GM23338 (cell line): ENCODE results near the gene SRGN. TPM values are rescaled to one million over a fixed set of nuclear protein-coding genes. Genes with fewer than 3 reads are reported as not detected.

Source experiments
- ATAC-seq: fragments of 200-7000 bp; cut with Tn5 transposase; 3 replicates; pipeline ENCODE4 v1.9.1; 2020
- DNase-seq: peaks from one replicate; pipeline ENCODE4 v3.0.0-alpha.2; 2015; ENCODE audit warnings: low spot score
- H2AFZ ChIP-seq: fragments of 200-600 bp; sonication (generic); 2 replicates; pipeline ENCODE4 v1.8.0; 2016; ENCODE audit warnings: antibody characterized with exemption, mild to moderate bottlenecking, moderate library complexity
- H3F3A ChIP-seq: fragments of 200-600 bp; sonication (generic); replicated peaks from 2 replicates; pipeline ENCODE4 v1.8.0; 2017; ENCODE audit warnings: antibody characterized with exemption, mixed run types, low read depth
- H3K27ac ChIP-seq: fragments of 200-600 bp; sonication (generic); 2 replicates; pipeline ENCODE4 v1.6.1; 2016; ENCODE audit warnings: low read depth
- H3K27me3 ChIP-seq: fragments of 200-600 bp; sonication (generic); 2 replicates; pipeline ENCODE4 v1.8.0; 2016; ENCODE audit warnings: mild to moderate bottlenecking, mixed run types, moderate library complexity; ENCODE audit not compliant: insufficient read depth
- H3K36me3 ChIP-seq: fragments of 200-600 bp; sonication (generic); 2 replicates; pipeline ENCODE4 v1.8.0; 2016; ENCODE audit warnings: mild to moderate bottlenecking; ENCODE audit not compliant: insufficient read depth
- H3K4me1 ChIP-seq: fragments of 200-600 bp; sonication (generic); 2 replicates; pipeline ENCODE4 v1.8.0; 2016; ENCODE audit warnings: mild to moderate bottlenecking, moderate library complexity; ENCODE audit not compliant: insufficient read depth
- H3K4me2 ChIP-seq: fragments of 200-600 bp; sonication (generic); 2 replicates; pipeline ENCODE4 v1.7.1; 2017; ENCODE audit warnings: mixed run types
- H3K4me3 ChIP-seq: fragments of 200-600 bp; sonication (generic); 2 replicates; pipeline ENCODE4 v1.6.1; 2016; ENCODE audit warnings: mixed run types
- H3K79me2 ChIP-seq: fragments of 200-600 bp; sonication (generic); replicated peaks from 2 replicates; pipeline ENCODE4 v1.8.0; 2017; ENCODE audit warnings: mild to moderate bottlenecking; ENCODE audit not compliant: insufficient read depth
- H3K9me2 ChIP-seq: fragments of 200-600 bp; sonication (generic); 2 replicates; pipeline ENCODE4 v1.8.0; 2017; ENCODE audit not compliant: insufficient read depth
- H4K20me1 ChIP-seq: fragments of 200-600 bp; sonication (generic); replicated peaks from 2 replicates; pipeline ENCODE4 v1.8.0; 2017; ENCODE audit warnings: mild to moderate bottlenecking; ENCODE audit not compliant: insufficient read depth
- H3K27ac Mint-ChIP-seq: 2 replicates; pipeline ENCODE4 v1.8.0; 2020; ENCODE audit warnings: inconsistent platforms, mild to moderate bottlenecking, moderate library complexity, mixed read lengths
- H3K27me3 Mint-ChIP-seq: 3 replicates; pipeline ENCODE4 v1.8.0; 2022; ENCODE audit warnings: low read depth, mild to moderate bottlenecking, moderate library complexity, mixed read lengths, inconsistent platforms; ENCODE audit not compliant: insufficient read depth, poor library complexity
- H3K36me3 Mint-ChIP-seq: 3 replicates; pipeline ENCODE4 v1.8.0; 2021; ENCODE audit warnings: low read depth, mild to moderate bottlenecking, inconsistent platforms, moderate library complexity, mixed read lengths
- H3K4me1 Mint-ChIP-seq: 3 replicates; pipeline ENCODE4 v1.8.0; 2020; ENCODE audit warnings: mild to moderate bottlenecking, inconsistent platforms, mixed read lengths
- H3K4me3 Mint-ChIP-seq: 3 replicates; pipeline ENCODE4 v1.8.0; 2021; ENCODE audit warnings: moderate library complexity, mild to moderate bottlenecking, inconsistent platforms, mixed read lengths
- H3K9me3 Mint-ChIP-seq: 3 replicates; pipeline ENCODE4 v1.8.0; 2020; ENCODE audit warnings: moderate library complexity, mild to moderate bottlenecking, inconsistent platforms, mixed read lengths
- CREB1 ChIP-seq: fragments of 250-450 bp; sonication (Bioruptor Pico); IDR thresholded peaks from 2 replicates; pipeline ENCODE4 v1.5.0; 2020; ENCODE audit warnings: low read depth, mild to moderate bottlenecking, moderate library complexity
- CTCF ChIP-seq, 2 experiments: fragments of 200-600 bp in 1 of 2; sonication (generic) in 1 of 2; conservative IDR thresholded peaks; 2 replicates each; pipeline versions ENCODE4 v1.5.1 to v1.6.1; 2016 to 2017; ENCODE audit warnings: antibody characterized with exemption in 2 of 2, low read depth in 2 of 2, mild to moderate bottlenecking in 2 of 2, moderate library complexity in 1 of 2
- ETS1 ChIP-seq: IDR thresholded peaks from 2 replicates; pipeline ENCODE4 v1.6.1; 2016; ENCODE audit warnings: antibody characterized with exemption
- EZH2 ChIP-seq: fragments of 200-600 bp; sonication (generic); IDR thresholded peaks from one replicate; pipeline ENCODE4 v1.8.0; 2017; ENCODE audit warnings: antibody characterized with exemption, mild to moderate bottlenecking, low read depth; ENCODE audit not compliant: unreplicated experiment
- EZH2phosphoT487 ChIP-seq: fragments of 200-600 bp; sonication (generic); IDR thresholded peaks from one replicate; pipeline ENCODE4 v1.8.1; 2018; ENCODE audit warnings: antibody characterized with exemption; ENCODE audit not compliant: unreplicated experiment
- JUNB ChIP-seq: IDR thresholded peaks from one replicate; pipeline ENCODE4 v1.6.1; 2016; ENCODE audit warnings: antibody characterized with exemption; ENCODE audit not compliant: unreplicated experiment
- NANOG ChIP-seq: IDR thresholded peaks from 2 replicates; pipeline ENCODE4 v1.6.1; 2016; ENCODE audit warnings: antibody characterized with exemption, borderline replicate concordance
- POLR2AphosphoS5 ChIP-seq: IDR thresholded peaks from 2 replicates; pipeline ENCODE4 v1.6.1; 2016; ENCODE audit warnings: antibody characterized with exemption, low read depth
- REST ChIP-seq: IDR thresholded peaks from one replicate; pipeline ENCODE4 v1.6.1; 2018; ENCODE audit warnings: antibody characterized with exemption; ENCODE audit not compliant: unreplicated experiment
- STAT1 ChIP-seq: IDR thresholded peaks from one replicate; pipeline ENCODE4 v1.6.1; 2016; ENCODE audit warnings: antibody characterized with exemption; ENCODE audit not compliant: unreplicated experiment
- ZNF114 ChIP-seq: fragments of 250-450 bp; sonication (Bioruptor Pico); IDR thresholded peaks from 2 replicates; pipeline ENCODE4 v1.5.0; 2020; ENCODE audit warnings: mild to moderate bottlenecking, moderate library complexity
- ZNF331 ChIP-seq: fragments of 250-450 bp; sonication (Bioruptor Pico); IDR thresholded peaks from 2 replicates; pipeline ENCODE4 v1.5.0; 2020; ENCODE audit warnings: low read depth, mild to moderate bottlenecking, moderate library complexity
- ZNF462 ChIP-seq: fragments of 250-450 bp; sonication (Bioruptor Pico); IDR thresholded peaks from 2 replicates; pipeline ENCODE4 v1.5.0; 2020; ENCODE audit warnings: mild to moderate bottlenecking, moderate library complexity
- polyA plus RNA-seq: library from polyadenylated mRNA; unstranded; fragments of >200 nt; fragmentation: Nextera tagmentation; extraction: Ambion mirVana; gene quantifications from 2 replicates; pipeline ENCODE4 v1.2.1, GENCODE V29; 2016
- total RNA-seq: library from RNA; depleted of rRNA; stranded (reverse); fragments of >200 nt; shearing (Covaris generic); gene quantifications from 2 replicates; pipeline ENCODE4 v1.2.3, GENCODE V29; 2014

The SRGN gene
- total and polyA plus RNA-seq, 2 experiments from 2014 or later, result not detected

- Mint-ChIP-seq H3K4me3 (no peak overlapping the region), H3K36me3 (no peaks in the 10 kb centered on the region; the same call in 2 of the 3 replicates), H3K27ac (no peak overlapping the region), H3K27me3 (peaks cover 6% of the 10 kb centered on the region), H3K9me3 (no peaks in the 10 kb centered on the region), H3K4me1 (no peaks in the 10 kb centered on the region; the same call in 1 of the 3 replicates)
- ATAC-seq (no peak), DNase-seq (no peak)
- peak overlapping the region; percentile 28; the same call in 1 of the 2 replicates for H2AFZ ChIP-seq
- H3K4me3 ChIP-seq, result no peak overlapping the region
- H3K79me2 ChIP-seq, result no peaks in the 10 kb centered on the region
- no peaks in the 10 kb centered on the region for H3K36me3 ChIP-seq
- no peaks in the 10 kb centered on the region for H3K27me3 ChIP-seq
- TF ChIP-seq CREB1 (CRISPR knock-in tag) (no peak), ZNF331 (CRISPR knock-in tag) (no peak), ZNF114 (no peak), ZNF462 (CRISPR knock-in tag) (no peak), NANOG (no peak), REST (no peak), ETS1 (no peak), EZH2 (no peak), POLR2AphosphoS5 (no peak), CTCF (conservative IDR thresholded peaks at IDR 0.05; ENCODE audit: low read depth in 2 of 2) (no peak), JUNB (no peak), EZH2phosphoT487 (no peak), STAT1 (no peak)
- no peaks in the 10 kb centered on the region for H3K9me2 ChIP-seq
- no peaks in the 10 kb centered on the region for H3K4me1 ChIP-seq
- H4K20me1 ChIP-seq, result no peaks in the 10 kb centered on the region
- no peaks in the 10 kb centered on the region for H3F3A ChIP-seq
- no peak overlapping the region for H3K4me2 ChIP-seq
- H3K27ac ChIP-seq, result no peak overlapping the region
These were observed 38.3 kb upstream of the SRGN start for GRCh38 chr10:69049566-69049961.
